Epithelial cell of umbilical artery (primary cell): ENCODE measurements around the gene BNIP3. TPM values are rescaled to one million over a fixed set of nuclear protein-coding genes. Genes with fewer than 3 reads are reported as not detected.

ENCODE experiments used
- total RNA-seq: library from RNA; depleted of rRNA; stranded (reverse); fragments of >200 nt; gene quantifications from 2 replicates; pipeline ENCODE4 v1.2.3, GENCODE V29; 2014

BNIP3 gene
- 50.9 and 72.8 TPM in 2 replicates for total RNA-seq

GRCh38 chr10:131981429-131982184 is at the start of gene BNIP3:
Gene BNIP3, minus strand, starts transcription at chr10:131981923. Its CDS starts 117 bp downstream, at chr10:131981806.

Other genes with a start within 250 kb of the BNIP3 start
- 22.6 and 29.6 TPM in 2 replicates for gene PPP2R2D, start 80.9 kb downstream of the BNIP3 start, total RNA-seq
- gene JAKMIP3, start 84.0 kb upstream of the BNIP3 start, total RNA-seq = under 0.01 TPM in 1 of 2 replicates, not detected in the other
- gene DPYSL4, start 205.0 kb upstream of the BNIP3 start, total RNA-seq = 2.3 and 9.4 TPM in 2 replicates